ENCODE measurements around the gene WDTC1.

Gene WDTC1

DNA sequence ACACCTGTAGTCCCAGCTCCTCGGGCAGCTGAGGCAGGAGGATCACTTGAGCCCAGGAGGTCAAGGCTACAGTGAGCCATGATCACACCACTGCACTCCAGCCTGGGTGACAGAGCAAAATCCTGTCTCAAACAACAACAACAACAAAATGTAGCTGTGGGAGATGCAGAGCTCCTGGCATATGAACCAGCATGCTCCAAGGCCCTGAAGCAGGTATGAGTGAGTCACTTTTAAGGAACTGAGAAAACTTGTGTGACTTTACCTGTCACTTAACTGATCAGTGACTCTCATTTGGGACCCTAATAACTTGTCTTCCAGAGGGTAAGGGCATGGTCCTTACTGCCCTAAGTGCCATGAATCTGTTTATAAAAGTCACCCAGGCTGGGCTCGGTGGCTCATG lies 68.2 kb downstream of the WDTC1 start:
- Histone ChIP-seq H3K9me3 (ENCODE audit: control insufficient read depth in 1 of 2, low read length in 2 of 2) (no peaks in the 10 kb centered on the region), H3K4me3 (ENCODE audit: low read depth in 1 of 2, low read length in 2 of 2) (no peak overlapping the region), H3K27me3 (ENCODE audit: low read depth, low read length) (no peaks in the 10 kb centered on the region), H3K36me3 (ENCODE audit: control insufficient read depth in 1 of 2, insufficient read depth in 2 of 2, low read length in 2 of 2) (peaks cover 20 to 66% of the 10 kb centered on the region in 2 donors), H3K27ac (ENCODE audit: low read length) (no peak overlapping the region), H3K4me1 (ENCODE audit: control insufficient read depth in 1 of 2, insufficient read depth in 2 of 2, low read length in 2 of 2) (peaks cover 14 to 39% of the 10 kb centered on the region in 2 donors)

DNA sequence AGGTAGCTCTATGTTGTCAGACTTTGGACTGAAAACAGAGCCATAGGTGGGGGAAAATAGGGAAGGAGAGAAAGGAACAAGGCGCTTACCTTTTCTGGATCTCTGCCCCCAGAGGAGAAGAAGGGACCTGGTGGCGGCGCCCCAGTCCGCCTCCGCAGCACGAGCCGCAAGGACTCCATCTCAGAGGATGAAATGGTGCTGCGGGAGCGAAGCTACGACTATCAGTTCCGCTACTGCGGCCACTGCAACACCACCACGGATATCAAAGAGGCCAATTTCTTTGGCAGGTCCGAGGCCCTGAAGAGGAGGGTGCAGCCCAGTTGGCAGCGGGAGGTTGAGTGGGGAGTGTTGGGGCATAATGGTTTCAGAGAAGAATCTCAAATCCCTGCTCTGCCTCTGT lies 69.1 kb downstream of the WDTC1 start:
- Histone ChIP-seq H3K36me3 (ENCODE audit: control insufficient read depth in 1 of 2, insufficient read depth in 2 of 2, low read length in 2 of 2) (peaks cover 13 to 58% of the 10 kb centered on the region in 2 donors), H3K27me3 (ENCODE audit: low read depth, low read length) (no peaks in the 10 kb centered on the region), H3K4me1 (ENCODE audit: control insufficient read depth in 1 of 2, insufficient read depth in 2 of 2, low read length in 2 of 2) (peaks cover 14 to 30% of the 10 kb centered on the region in 2 donors), H3K4me3 (ENCODE audit: low read depth in 1 of 2, low read length in 2 of 2) (no peak overlapping the region), H3K27ac (ENCODE audit: low read length) (no peak overlapping the region), H3K9me3 (ENCODE audit: control insufficient read depth in 1 of 2, low read length in 2 of 2) (no peaks in the 10 kb centered on the region)

- Histone ChIP-seq H3K36me3 (ENCODE audit: control insufficient read depth in 1 of 2, insufficient read depth in 2 of 2, low read length in 2 of 2) (peaks cover 13 to 55% of the 10 kb centered on the region in 2 donors), H3K4me3 (ENCODE audit: low read depth in 1 of 2, low read length in 2 of 2) (no peak overlapping the region), H3K4me1 (ENCODE audit: control insufficient read depth in 1 of 2, insufficient read depth in 2 of 2, low read length in 2 of 2) (peaks cover 0 to 5% of the 10 kb centered on the region in 2 donors), H3K9me3 (ENCODE audit: control insufficient read depth in 1 of 2, low read length in 2 of 2) (no peaks in the 10 kb centered on the region), H3K27ac (ENCODE audit: low read length) (no peak overlapping the region), H3K27me3 (ENCODE audit: low read depth, low read length) (no peaks in the 10 kb centered on the region)
These were observed 71.6 kb downstream of the WDTC1 start for GRCh38 chr1:27306071-27306470.

DNA sequence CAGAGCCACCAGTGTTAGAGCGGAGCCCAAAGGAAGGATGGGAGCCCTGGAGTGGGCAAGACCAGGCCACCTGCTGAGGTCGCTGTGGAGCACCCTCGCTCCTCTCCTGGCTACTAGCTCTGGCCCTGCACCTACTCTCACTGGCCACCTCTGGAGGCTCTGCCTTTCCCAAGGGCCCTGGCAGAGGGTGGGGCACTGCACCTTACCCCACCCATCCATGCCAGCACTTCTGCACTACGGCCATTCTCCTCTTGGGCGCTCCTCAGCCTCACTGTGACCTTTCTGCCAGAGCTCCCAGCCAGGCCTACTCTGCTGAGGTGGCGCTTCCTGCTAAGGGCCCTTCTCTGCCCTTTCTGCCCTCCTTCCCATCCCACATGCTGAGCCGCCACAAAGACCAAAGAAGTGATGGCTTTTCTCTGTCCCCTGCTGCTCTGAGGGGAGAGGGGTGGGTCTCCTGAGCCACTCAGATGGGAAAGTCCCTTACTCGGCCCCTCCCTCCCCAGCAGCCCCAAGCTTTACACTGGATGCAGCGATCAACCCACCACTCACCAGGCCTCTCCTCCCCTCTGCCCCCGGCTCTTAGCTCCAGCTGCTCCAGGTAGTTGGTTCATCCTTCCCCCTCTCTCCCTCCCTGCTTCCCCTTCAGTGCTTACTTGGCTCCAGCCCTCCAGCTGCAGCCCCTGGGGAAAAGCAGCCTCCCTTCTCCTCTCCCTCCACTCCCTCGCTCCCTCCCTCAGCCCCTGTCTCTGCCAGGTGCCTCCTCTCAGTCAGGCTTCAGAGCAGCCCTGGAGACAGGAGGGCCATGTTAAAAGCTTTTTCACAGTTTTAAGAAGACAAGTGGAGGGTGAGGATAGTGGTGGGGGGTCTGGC lies 72.7 kb downstream of the WDTC1 start:
- Histone ChIP-seq H3K9me3 (ENCODE audit: control insufficient read depth in 1 of 2, low read length in 2 of 2) (no peaks in the 10 kb centered on the region), H3K36me3 (ENCODE audit: control insufficient read depth in 1 of 2, insufficient read depth in 2 of 2, low read length in 2 of 2) (peaks cover 13 to 50% of the 10 kb centered on the region in 2 donors), H3K27me3 (ENCODE audit: low read depth, low read length) (no peaks in the 10 kb centered on the region), H3K4me3 (ENCODE audit: low read depth in 1 of 2, low read length in 2 of 2) (no peak overlapping the region), H3K27ac (ENCODE audit: low read length) (no peak overlapping the region), H3K4me1 (ENCODE audit: control insufficient read depth in 1 of 2, insufficient read depth in 2 of 2, low read length in 2 of 2) (no peaks in the 10 kb centered on the region)

GRCh38 chr1:27307874-27308598 lies 73.6 kb downstream of the WDTC1 start:
- Histone ChIP-seq H3K9me3 (ENCODE audit: control insufficient read depth in 1 of 2, low read length in 2 of 2) (no peaks in the 10 kb centered on the region), H3K4me3 (ENCODE audit: low read depth in 1 of 2, low read length in 2 of 2) (no peak overlapping the region), H3K27me3 (ENCODE audit: low read depth, low read length) (no peaks in the 10 kb centered on the region), H3K4me1 (ENCODE audit: control insufficient read depth in 1 of 2, insufficient read depth in 2 of 2, low read length in 2 of 2) (no peaks in the 10 kb centered on the region), H3K36me3 (ENCODE audit: control insufficient read depth in 1 of 2, insufficient read depth in 2 of 2, low read length in 2 of 2) (peaks cover 13 to 50% of the 10 kb centered on the region in 2 donors), H3K27ac (ENCODE audit: low read length) (no peak overlapping the region)

GRCh38 chr1:27314169-27314568 lies 79.7 kb downstream of the WDTC1 start:
- Histone ChIP-seq H3K4me1 (ENCODE audit: control insufficient read depth in 1 of 2, insufficient read depth in 2 of 2, low read length in 2 of 2) (no peaks in the 10 kb centered on the region), H3K27ac (ENCODE audit: low read length) (no peak overlapping the region), H3K27me3 (ENCODE audit: low read depth, low read length) (no peaks in the 10 kb centered on the region), H3K9me3 (ENCODE audit: control insufficient read depth in 1 of 2, low read length in 2 of 2) (no peaks in the 10 kb centered on the region), H3K4me3 (ENCODE audit: low read depth in 1 of 2, low read length in 2 of 2) (no peak overlapping the region), H3K36me3 (ENCODE audit: control insufficient read depth in 1 of 2, insufficient read depth in 2 of 2, low read length in 2 of 2) (peaks cover 0 to 6% of the 10 kb centered on the region in 2 donors)

- Histone ChIP-seq H3K36me3 (ENCODE audit: control insufficient read depth in 1 of 2, insufficient read depth in 2 of 2, low read length in 2 of 2) (peaks cover 0 to 6% of the 10 kb centered on the region in 2 donors), H3K27ac (ENCODE audit: low read length) (no peak overlapping the region), H3K4me1 (ENCODE audit: control insufficient read depth in 1 of 2, insufficient read depth in 2 of 2, low read length in 2 of 2) (no peaks in the 10 kb centered on the region), H3K4me3 (ENCODE audit: low read depth in 1 of 2, low read length in 2 of 2) (no peak overlapping the region), H3K9me3 (ENCODE audit: control insufficient read depth in 1 of 2, low read length in 2 of 2) (no peaks in the 10 kb centered on the region), H3K27me3 (ENCODE audit: low read depth, low read length) (no peaks in the 10 kb centered on the region)
These were observed 80.3 kb downstream of the WDTC1 start for GRCh38 chr1:27314737-27315136.

DNA sequence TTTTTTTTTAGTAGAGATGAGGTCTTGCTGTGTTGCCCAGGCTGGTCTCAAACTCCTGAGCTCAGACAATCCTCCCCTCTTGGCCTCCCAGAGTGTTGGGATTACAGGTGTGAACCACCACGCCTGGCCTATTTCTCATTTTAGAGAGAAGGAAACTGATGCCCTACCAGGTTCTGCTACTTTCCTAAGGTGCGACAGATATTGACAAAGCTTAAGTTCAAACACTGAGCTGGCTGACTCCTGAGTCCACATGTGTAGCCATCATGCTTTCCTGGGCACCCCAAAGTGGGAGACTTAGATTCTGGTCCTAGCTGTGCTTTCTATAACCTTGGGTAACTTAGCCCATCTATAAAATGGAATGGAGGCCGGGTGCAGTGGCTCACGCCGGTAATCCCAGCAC lies 82.4 kb downstream of the WDTC1 start:
- Histone ChIP-seq H3K4me3 (ENCODE audit: low read depth in 1 of 2, low read length in 2 of 2) (no peak overlapping the region), H3K27me3 (ENCODE audit: low read depth, low read length) (no peaks in the 10 kb centered on the region), H3K36me3 (ENCODE audit: control insufficient read depth in 1 of 2, insufficient read depth in 2 of 2, low read length in 2 of 2) (no peaks in the 10 kb centered on the region), H3K4me1 (ENCODE audit: control insufficient read depth in 1 of 2, insufficient read depth in 2 of 2, low read length in 2 of 2) (peaks cover 0 to 7% of the 10 kb centered on the region in 2 donors), H3K27ac (ENCODE audit: low read length) (no peak overlapping the region), H3K9me3 (ENCODE audit: control insufficient read depth in 1 of 2, low read length in 2 of 2) (no peaks in the 10 kb centered on the region)

- H3K27ac ChIP-seq (ENCODE audit: low read length): no peak overlapping the region
- no peak overlapping the region for H3K4me3 ChIP-seq (ENCODE audit: low read depth in 1 of 2, low read length in 2 of 2)
- no peaks in the 10 kb centered on the region for H3K27me3 ChIP-seq (ENCODE audit: low read depth, low read length)
- no peaks in the 10 kb centered on the region for H3K36me3 ChIP-seq (ENCODE audit: control insufficient read depth in 1 of 2, insufficient read depth in 2 of 2, low read length in 2 of 2)
- no peaks in the 10 kb centered on the region for H3K9me3 ChIP-seq (ENCODE audit: control insufficient read depth in 1 of 2, low read length in 2 of 2)
- peaks cover 6 to 11% of the 10 kb centered on the region in 2 donors for H3K4me1 ChIP-seq (ENCODE audit: control insufficient read depth in 1 of 2, insufficient read depth in 2 of 2, low read length in 2 of 2)
These were observed 83.7 kb downstream of the WDTC1 start for GRCh38 chr1:27318136-27318535.

DNA sequence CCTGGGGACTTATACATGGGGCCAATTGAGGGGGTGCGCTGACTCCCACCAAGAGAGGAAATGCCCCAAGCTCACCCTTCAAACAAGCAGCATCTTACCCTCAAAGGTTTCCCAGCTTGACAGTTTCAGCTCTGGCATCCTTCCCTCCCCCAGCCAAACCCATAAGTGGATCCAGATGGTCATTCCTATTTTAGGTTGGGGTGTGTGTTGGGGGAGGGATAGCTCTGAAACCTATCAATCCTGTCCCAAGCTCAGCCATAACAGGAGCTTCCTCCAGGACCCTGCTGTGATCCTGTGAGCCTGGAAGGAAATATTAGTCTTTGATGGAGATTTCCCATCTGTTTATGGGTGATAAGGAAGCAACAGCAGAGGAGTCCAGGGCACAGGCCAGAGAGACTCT lies 84.2 kb downstream of the WDTC1 start:
- peaks cover 7 to 15% of the 10 kb centered on the region in 2 donors for H3K4me1 ChIP-seq (ENCODE audit: control insufficient read depth in 1 of 2, insufficient read depth in 2 of 2, low read length in 2 of 2)
- H3K27ac ChIP-seq (ENCODE audit: low read length): no peak overlapping the region
- H3K9me3 ChIP-seq (ENCODE audit: control insufficient read depth in 1 of 2, low read length in 2 of 2): no peaks in the 10 kb centered on the region
- H3K4me3 ChIP-seq (ENCODE audit: low read depth in 1 of 2, low read length in 2 of 2): no peak overlapping the region
- no peaks in the 10 kb centered on the region for H3K27me3 ChIP-seq (ENCODE audit: low read depth, low read length)
- no peaks in the 10 kb centered on the region for H3K36me3 ChIP-seq (ENCODE audit: control insufficient read depth in 1 of 2, insufficient read depth in 2 of 2, low read length in 2 of 2)

DNA sequence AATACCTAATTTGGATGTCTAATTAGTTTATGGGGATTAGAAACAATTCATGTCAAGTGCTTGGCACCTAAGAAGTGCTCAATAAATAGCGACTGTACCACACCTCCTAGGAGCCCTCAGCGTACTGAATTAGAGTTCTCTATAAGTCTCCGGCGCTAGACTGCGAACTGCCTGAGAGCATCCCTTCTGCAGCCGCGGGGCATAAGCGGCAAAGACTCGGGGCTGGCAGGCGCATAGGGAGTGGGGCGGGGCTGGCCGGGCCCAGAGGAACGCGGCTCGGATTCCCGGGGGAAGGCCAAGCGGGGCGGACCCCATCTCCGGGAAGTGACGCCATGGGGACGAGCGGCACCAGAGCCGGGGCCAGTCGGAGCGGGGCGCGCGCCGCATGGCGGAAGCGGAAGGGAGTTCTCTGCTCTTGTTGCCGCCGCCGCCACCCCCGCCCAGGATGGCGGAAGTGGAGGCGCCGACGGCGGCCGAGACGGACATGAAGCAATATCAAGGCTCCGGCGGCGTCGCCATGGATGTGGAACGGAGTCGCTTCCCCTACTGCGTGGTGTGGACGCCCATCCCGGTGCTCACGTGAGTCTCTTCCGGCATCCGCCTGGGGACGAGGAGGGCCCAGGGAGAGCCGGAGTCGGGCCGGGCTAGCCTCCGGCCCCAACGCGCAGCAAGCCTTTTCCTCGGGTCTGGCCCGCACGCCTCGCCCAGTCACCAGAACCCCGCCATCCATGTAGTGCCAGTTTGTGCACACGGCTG lies 87.6 kb downstream of the WDTC1 start, which contains the start of gene TMEM222:
Gene TMEM222, plus strand, starts transcription at position 351 of the 756 bp plus-strand sequence. Its CDS starts 35 bp downstream, at position 386.
- Histone ChIP-seq H3K4me3 (ENCODE audit: low read depth in 1 of 2, low read length in 2 of 2) (peak within 1 kb of the TSS; percentile 100), H3K27me3 (ENCODE audit: low read depth, low read length) (no peaks in the 10 kb centered on the region), H3K36me3 (ENCODE audit: control insufficient read depth in 1 of 2, insufficient read depth in 2 of 2, low read length in 2 of 2) (peaks cover 8 to 16% of the 10 kb centered on the region in 2 donors), H3K27ac (ENCODE audit: low read length) (peak within 1 kb of the TSS; percentile 97), H3K4me1 (ENCODE audit: control insufficient read depth in 1 of 2, insufficient read depth in 2 of 2, low read length in 2 of 2) (peaks cover 7 to 35% of the 10 kb centered on the region in 2 donors), H3K9me3 (ENCODE audit: control insufficient read depth in 1 of 2, low read length in 2 of 2) (no peaks in the 10 kb centered on the region)
